Central memory CD8-positive, alpha-beta T cell (primary cell): ENCODE data around the gene CADPS.

Experiments
- ATAC-seq: fragments of 150-1000 bp; cut with Tn5 transposase; replicated peaks from 2 replicates; pipeline ENCODE4 v1.10.0; 2022; ENCODE audit warnings: mild to moderate bottlenecking, moderate FRiP score, moderate number of reproducible peaks; ENCODE audit not compliant: poor library complexity, severe bottlenecking; ENCODE audit errors: extremely low read depth
- DNase-seq, 2 donors: peaks; one replicate each; pipeline ENCODE4 v3.0.0; 2021; ENCODE audit warnings: low spot score in 2 of 2
- H3K27ac Mint-ChIP-seq: one replicate; pipeline ENCODE4 v1.8.0; 2022; ENCODE audit warnings: low read depth, mild to moderate bottlenecking, moderate library complexity, mixed read lengths
- H3K27me3 Mint-ChIP-seq: one replicate; pipeline ENCODE4 v1.8.0; 2022; ENCODE audit warnings: mixed read lengths
- H3K36me3 Mint-ChIP-seq: one replicate; pipeline ENCODE4 v1.8.0; 2022; ENCODE audit warnings: mild to moderate bottlenecking, moderate library complexity, mixed read lengths; ENCODE audit not compliant: insufficient read depth
- H3K4me1 Mint-ChIP-seq: one replicate; pipeline ENCODE4 v1.8.0; 2022; ENCODE audit warnings: mixed read lengths
- H3K4me3 Mint-ChIP-seq: one replicate; pipeline ENCODE4 v1.8.0; 2022; ENCODE audit warnings: mild to moderate bottlenecking, moderate library complexity, mixed read lengths
- H3K9me3 Mint-ChIP-seq: one replicate; pipeline ENCODE4 v1.8.0; 2022; ENCODE audit warnings: mixed read lengths

CADPS gene

DNA sequence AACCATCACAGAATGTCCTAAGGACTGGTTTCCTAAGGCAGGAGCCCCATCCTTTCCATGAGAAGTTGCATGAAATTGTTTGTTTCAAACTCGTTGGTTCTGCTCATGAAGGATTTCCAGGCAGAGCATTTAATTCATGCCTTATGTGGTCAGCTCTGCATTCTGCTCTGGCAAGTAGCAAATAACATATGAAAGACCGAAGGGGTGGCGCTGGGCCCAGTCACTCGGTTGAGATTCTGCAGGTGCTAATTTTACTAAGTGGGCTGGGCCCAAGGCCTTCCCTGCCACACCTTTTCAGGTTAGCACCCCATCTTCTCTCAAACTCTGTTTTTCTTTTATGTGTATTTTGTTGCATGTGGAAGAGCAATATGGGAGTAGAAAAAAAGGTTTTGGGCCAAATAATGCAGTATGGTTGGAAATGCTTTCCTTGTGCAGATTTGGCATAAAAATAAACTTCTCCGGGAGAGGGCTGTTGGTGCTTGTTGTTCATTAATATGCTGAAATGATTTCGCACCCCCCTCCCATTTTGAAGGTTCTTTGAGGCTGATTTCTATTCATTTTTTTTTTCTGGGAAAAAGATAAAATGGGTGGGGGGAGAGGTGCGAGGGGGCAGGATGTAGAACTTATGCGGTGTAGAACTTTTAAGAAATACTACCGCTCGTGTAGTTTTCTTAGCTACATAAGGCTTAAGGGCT is 318.9 kb downstream of the CADPS start:
- no peak overlapping the region for H3K27ac Mint-ChIP-seq
- peaks cover 2% of the 10 kb centered on the region for H3K36me3 Mint-ChIP-seq
- H3K9me3 Mint-ChIP-seq = peaks cover 7% of the 10 kb centered on the region
- no peak overlapping the region for H3K4me3 Mint-ChIP-seq
- ATAC-seq (no peak), DNase-seq (no peak)
- H3K27me3 Mint-ChIP-seq = peaks cover 9% of the 10 kb centered on the region
- no peaks in the 10 kb centered on the region for H3K4me1 Mint-ChIP-seq

DNA sequence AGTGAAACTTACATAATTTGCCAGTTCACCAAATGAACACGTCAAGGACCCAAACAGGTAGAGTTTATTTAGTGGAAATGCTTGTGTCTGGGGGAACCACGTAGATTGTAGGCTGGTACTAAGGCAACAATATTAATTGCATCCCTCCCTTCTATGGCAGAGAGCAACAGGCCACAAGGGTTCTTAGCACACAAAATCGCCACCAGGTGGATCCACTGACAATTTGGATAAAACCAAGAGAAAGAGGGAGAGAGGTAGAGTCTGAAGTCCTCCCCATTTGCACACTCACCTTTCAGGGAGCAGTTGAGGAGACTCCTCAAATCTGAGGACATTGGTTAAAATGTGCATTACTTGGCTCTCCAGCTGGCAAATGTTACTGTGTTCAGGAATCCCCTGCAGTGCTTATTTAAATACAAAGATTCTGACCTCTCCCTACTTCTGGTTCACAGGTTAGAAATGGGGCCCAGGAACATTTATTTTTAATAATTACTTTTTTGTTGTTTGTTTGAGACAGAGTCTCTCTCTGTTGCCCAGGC is 320.9 kb downstream of the CADPS start:
- no peak overlapping the region for H3K27ac Mint-ChIP-seq
- H3K27me3 Mint-ChIP-seq = peaks cover 20% of the 10 kb centered on the region
- no peaks in the 10 kb centered on the region for H3K4me1 Mint-ChIP-seq
- no peak overlapping the region for H3K4me3 Mint-ChIP-seq
- ATAC-seq (no peak), DNase-seq (no peak)
- H3K9me3 Mint-ChIP-seq = peaks cover 14% of the 10 kb centered on the region
- H3K36me3 Mint-ChIP-seq = no peaks in the 10 kb centered on the region

GRCh38 chr3:62553811-62554210 is 321.4 kb downstream of the CADPS start:
- peaks cover 20% of the 10 kb centered on the region for H3K27me3 Mint-ChIP-seq
- no peak for ATAC-seq
- no peaks in the 10 kb centered on the region for H3K4me1 Mint-ChIP-seq
- no peak for DNase-seq
- no peaks in the 10 kb centered on the region for H3K36me3 Mint-ChIP-seq
- peaks cover 14% of the 10 kb centered on the region for H3K9me3 Mint-ChIP-seq
- no peak overlapping the region for H3K27ac Mint-ChIP-seq
- no peak overlapping the region for H3K4me3 Mint-ChIP-seq

- no peak overlapping the region for H3K4me3 Mint-ChIP-seq
- no peaks in the 10 kb centered on the region for H3K36me3 Mint-ChIP-seq
- no peak overlapping the region for H3K27ac Mint-ChIP-seq
- peaks cover 20% of the 10 kb centered on the region for H3K27me3 Mint-ChIP-seq
- no peaks in the 10 kb centered on the region for H3K4me1 Mint-ChIP-seq
- no peak for ATAC-seq
- DNase-seq = no peak
- H3K9me3 Mint-ChIP-seq = peaks cover 14% of the 10 kb centered on the region
Observed at GRCh38 chr3:62551556-62551955, 323.7 kb downstream of the CADPS start.

GRCh38 chr3:62550439-62550838 is 324.8 kb downstream of the CADPS start:
- H3K4me1 Mint-ChIP-seq = no peaks in the 10 kb centered on the region
- H3K27me3 Mint-ChIP-seq = peaks cover 20% of the 10 kb centered on the region
- no peaks in the 10 kb centered on the region for H3K36me3 Mint-ChIP-seq
- DNase-seq (no peak), ATAC-seq (no peak)
- H3K4me3 Mint-ChIP-seq = no peak overlapping the region
- H3K27ac Mint-ChIP-seq = no peak overlapping the region
- H3K9me3 Mint-ChIP-seq = peaks cover 14% of the 10 kb centered on the region

DNA sequence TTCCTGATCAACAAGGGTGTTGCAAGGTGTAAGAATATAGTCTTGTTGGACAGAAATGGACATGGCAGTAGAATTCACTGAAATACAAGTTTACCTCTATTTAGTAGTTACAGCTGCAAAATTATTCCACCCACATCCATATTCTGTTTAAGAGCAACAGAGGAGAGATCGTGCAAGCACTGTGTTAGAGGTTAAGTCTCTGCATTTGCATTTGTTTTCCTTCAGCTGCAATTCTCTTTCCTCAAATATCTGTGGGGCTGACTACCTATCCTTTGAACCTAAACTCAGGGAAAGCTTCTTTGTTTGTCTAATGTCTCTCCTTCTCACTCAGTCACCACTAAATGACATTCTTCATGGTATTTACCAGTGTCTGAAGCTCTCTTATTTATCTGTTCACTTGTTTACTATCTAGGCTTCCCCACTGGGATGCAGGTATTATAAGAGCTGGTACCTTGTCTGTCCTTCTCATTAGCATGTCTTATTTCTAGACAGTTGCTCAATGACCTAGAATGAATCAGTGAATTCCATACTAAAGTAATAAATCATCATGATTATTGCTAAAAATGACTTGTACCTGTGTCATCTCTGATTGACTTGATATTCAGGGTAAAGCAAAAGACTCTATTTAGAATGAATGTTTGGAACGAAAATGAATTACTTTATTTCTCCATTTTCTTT is 326.5 kb downstream of the CADPS start:
- H3K4me1 Mint-ChIP-seq = no peaks in the 10 kb centered on the region
- ATAC-seq (no peak), DNase-seq (no peak)
- H3K27me3 Mint-ChIP-seq = peaks cover 20% of the 10 kb centered on the region
- no peaks in the 10 kb centered on the region for H3K36me3 Mint-ChIP-seq
- H3K27ac Mint-ChIP-seq = no peak overlapping the region
- H3K9me3 Mint-ChIP-seq = peaks cover 21% of the 10 kb centered on the region
- no peak overlapping the region for H3K4me3 Mint-ChIP-seq

DNA sequence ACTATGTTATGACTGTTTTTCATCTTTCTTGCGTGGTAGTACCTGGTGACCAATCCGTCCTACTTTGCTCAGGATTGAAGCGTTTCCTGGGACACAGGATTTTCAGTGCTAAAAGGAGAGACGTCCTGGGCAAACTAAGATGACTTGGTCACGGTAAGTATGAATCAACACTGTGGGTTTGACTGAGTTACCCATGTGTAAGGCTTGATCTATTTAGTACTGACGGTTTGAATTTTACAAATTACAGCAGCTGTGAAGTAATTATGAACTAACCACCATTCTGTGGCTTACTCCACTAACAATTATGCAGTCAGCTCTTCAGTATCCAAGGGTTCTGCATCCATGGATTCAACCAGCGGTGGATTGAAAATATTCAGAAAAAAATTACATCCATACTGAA is 328.9 kb downstream of the CADPS start:
- ATAC-seq (no peak), DNase-seq (no peak)
- H3K4me1 Mint-ChIP-seq = no peaks in the 10 kb centered on the region
- no peaks in the 10 kb centered on the region for H3K36me3 Mint-ChIP-seq
- peaks cover 11% of the 10 kb centered on the region for H3K27me3 Mint-ChIP-seq
- no peak overlapping the region for H3K27ac Mint-ChIP-seq
- H3K9me3 Mint-ChIP-seq = peaks cover 14% of the 10 kb centered on the region
- no peak overlapping the region for H3K4me3 Mint-ChIP-seq

DNA sequence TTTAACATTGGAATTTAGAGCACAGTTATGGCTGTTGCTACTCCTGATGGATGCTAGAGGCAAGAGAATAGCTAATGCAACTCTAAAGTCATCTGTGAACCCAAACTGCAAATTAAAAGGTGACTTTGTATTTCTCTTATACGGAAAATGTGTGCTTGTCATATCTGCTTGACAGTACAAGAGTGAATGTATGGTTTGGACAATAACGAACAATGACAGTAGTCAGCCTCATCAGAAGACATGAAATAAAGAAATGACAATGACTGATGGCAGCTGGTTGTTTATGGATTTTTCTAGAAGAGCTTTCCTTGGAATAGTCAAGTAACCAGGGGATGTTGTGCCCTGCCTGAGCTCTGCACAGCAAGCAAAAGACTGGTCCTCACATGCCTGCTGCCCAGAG is 333.0 kb downstream of the CADPS start:
- no peak overlapping the region for H3K27ac Mint-ChIP-seq
- no peaks in the 10 kb centered on the region for H3K36me3 Mint-ChIP-seq
- no peaks in the 10 kb centered on the region for H3K4me1 Mint-ChIP-seq
- no peak for ATAC-seq
- peaks cover 6% of the 10 kb centered on the region for H3K9me3 Mint-ChIP-seq
- H3K4me3 Mint-ChIP-seq = no peak overlapping the region
- DNase-seq = no peak
- H3K27me3 Mint-ChIP-seq = no peaks in the 10 kb centered on the region

DNA sequence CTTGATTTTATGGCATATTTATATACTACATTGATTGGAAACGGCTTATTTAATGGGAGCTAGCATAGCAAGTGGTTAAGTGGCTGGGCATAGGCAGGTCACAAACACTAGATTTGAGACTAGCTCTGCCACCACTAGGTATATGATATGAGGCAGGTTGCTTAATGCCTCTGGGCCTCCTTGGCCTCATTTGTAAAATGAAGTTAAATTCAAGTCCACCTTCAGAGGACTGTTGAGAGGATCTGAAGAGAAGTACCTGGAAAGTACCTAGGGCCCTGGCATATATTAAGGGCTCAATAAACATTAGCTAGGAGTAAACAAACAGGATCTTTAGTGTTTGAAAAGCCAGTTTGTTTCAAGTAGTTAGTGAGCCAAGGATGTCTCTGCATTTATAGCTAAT is 335.5 kb downstream of the CADPS start:
- no peaks in the 10 kb centered on the region for H3K4me1 Mint-ChIP-seq
- ATAC-seq (no peak), DNase-seq (no peak)
- no peak overlapping the region for H3K27ac Mint-ChIP-seq
- no peaks in the 10 kb centered on the region for H3K36me3 Mint-ChIP-seq
- no peaks in the 10 kb centered on the region for H3K27me3 Mint-ChIP-seq
- peaks cover 6% of the 10 kb centered on the region for H3K9me3 Mint-ChIP-seq
- no peak overlapping the region for H3K4me3 Mint-ChIP-seq

DNA sequence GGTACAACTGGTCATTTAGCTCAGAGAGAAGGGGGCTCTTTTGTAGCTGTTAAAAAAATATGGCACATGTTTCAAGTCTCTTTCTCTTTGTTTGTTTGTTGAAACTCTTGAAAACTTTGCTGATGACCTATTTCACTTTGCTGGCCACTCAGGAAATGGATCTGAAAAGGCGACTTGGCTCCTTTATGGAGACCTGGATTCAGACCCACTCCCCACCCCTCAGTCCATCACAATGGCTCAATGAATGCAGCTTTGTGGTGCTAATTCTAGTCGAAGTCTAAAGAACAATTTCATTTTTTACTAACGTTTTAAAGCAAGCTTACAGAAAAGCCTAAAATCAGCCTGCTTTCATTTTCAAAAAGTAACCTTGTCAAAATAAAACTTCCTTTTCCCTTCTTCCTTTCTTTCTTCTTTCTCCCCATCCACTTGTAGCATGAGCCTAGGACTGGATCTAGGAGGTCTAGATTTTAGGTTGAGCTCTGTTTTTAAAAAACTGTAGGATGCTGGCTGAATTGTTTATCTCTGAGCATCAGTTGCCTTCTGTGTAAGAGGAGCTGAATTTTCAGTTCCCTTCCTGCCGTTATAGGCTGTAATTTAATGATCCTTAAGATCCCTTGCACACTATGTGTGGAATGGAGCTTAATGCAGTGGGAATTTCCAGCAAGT is 336.4 kb downstream of the CADPS start:
- DNase-seq (no peak), ATAC-seq (no peak)
- Mint-ChIP-seq H3K4me1 (no peaks in the 10 kb centered on the region), H3K27ac (no peak overlapping the region), H3K36me3 (no peaks in the 10 kb centered on the region), H3K9me3 (no peaks in the 10 kb centered on the region), H3K27me3 (no peaks in the 10 kb centered on the region), H3K4me3 (no peak overlapping the region)

DNA sequence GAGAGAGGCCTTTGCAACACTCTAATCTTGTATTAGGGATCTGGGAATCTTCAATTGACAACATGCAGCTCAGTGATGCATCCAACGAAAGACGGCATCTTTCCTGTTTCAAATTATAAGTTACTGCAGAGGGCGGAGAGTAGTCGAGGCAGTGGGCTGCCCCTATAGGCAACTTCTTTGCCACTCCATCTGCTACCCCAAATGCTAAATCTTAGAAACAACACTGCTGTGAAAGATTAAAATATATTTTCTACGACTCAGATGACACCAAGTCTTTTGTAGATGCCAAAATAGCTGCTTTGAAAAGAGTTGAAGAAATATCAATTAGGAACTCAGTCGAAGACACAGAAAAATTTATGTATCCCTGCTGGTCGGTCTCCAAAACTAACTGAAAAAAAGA is 340.9 kb downstream of the CADPS start:
- Mint-ChIP-seq H3K4me3 (no peak overlapping the region), H3K36me3 (peaks cover 1% of the 10 kb centered on the region), H3K4me1 (no peaks in the 10 kb centered on the region), H3K27me3 (no peaks in the 10 kb centered on the region), H3K9me3 (no peaks in the 10 kb centered on the region), H3K27ac (no peak overlapping the region)
- DNase-seq (no peak), ATAC-seq (no peak)

DNA sequence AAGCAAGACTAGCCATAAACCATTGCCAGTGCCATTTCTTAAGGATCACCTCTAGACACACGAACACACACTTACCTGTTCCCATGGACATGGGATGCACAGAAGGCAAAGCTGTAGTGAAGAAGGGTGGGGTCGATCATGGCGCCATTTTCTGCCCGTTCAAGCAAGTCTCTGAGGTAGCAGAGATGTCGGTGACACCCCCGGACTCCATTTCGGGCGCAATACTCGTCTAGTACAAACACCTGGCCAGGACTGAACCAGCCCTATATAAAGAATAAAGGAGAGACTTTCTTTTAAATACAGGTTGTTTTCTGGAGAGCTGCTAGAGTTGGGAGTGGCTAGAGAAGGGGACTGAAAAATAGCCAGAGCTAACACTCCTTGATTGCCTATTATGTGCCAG is 342.4 kb downstream of the CADPS start:
- Mint-ChIP-seq H3K36me3 (peaks cover 1% of the 10 kb centered on the region), H3K4me3 (no peak overlapping the region), H3K4me1 (no peaks in the 10 kb centered on the region), H3K27me3 (no peaks in the 10 kb centered on the region), H3K9me3 (no peaks in the 10 kb centered on the region), H3K27ac (no peak overlapping the region)
- DNase-seq (no peak), ATAC-seq (no peak)

DNA sequence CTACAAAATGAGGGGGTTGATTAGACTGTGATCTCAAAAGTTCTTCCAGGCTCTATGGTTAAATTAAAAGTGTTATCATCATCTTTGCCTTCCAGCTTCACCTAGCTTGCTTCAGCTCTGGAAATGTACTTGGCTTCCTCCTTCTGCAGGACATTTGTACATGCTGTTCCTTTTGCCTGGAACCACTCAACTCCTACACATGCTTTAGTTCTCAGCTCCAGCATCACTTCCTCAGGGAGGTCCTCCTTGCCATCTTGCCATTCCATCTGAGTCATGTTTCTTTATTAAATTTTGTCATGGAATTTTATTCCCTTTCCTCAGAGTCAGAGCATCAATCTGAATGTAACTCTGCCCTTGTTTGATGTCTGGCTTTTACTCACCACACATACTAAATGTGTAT is 343.2 kb downstream of the CADPS start:
- Mint-ChIP-seq H3K36me3 (peaks cover 1% of the 10 kb centered on the region), H3K4me1 (no peaks in the 10 kb centered on the region), H3K27ac (no peak overlapping the region), H3K4me3 (no peak overlapping the region), H3K9me3 (no peaks in the 10 kb centered on the region), H3K27me3 (no peaks in the 10 kb centered on the region)
- DNase-seq (no peak), ATAC-seq (no peak)
